Activated B cell treated with CpG ODN at 0.5 μM for 24 hours (primary cell): ENCODE results near the gene CTXND1. TPM values are rescaled to one million over a fixed set of nuclear protein-coding genes. Genes with fewer than 3 reads are reported as not detected.
"Not testable (repeated sequence)": the region's sequence is repeated elsewhere in the genome, so short reads cannot be mapped to it uniquely, and the experiment has no call there.

Source experiments
- ATAC-seq: fragments of 200-7000 bp; cut with Tn5 transposase; one replicate; pipeline ENCODE4 v1.10.0; 2021; ENCODE audit warnings: low read depth, mild to moderate bottlenecking, moderate library complexity
- CTCF ChIA-PET: fragments of 350-600 bp; sonication (Branson Sonifier 250); formaldehyde crosslinking; loops from one replicate; lab custom pipeline; 2021; ENCODE audit warnings: antibody characterized with exemption; lab: Charles Lee
- POLR2A ChIA-PET: fragments of 350-600 bp; sonication (Branson Sonifier 250); formaldehyde crosslinking; loops from one replicate; lab custom pipeline; 2021; ENCODE audit warnings: antibody characterized with exemption; lab: Charles Lee
- DNase-seq: peaks from one replicate; pipeline ENCODE4 v3.0.0; 2022
- H3K27ac Mint-ChIP-seq: one replicate; pipeline ENCODE4 v1.8.0; 2020; ENCODE audit warnings: mixed read lengths
- H3K27me3 Mint-ChIP-seq: one replicate; pipeline ENCODE4 v1.8.0; 2021; ENCODE audit warnings: mixed read lengths
- H3K36me3 Mint-ChIP-seq: one replicate; pipeline ENCODE4 v1.8.0; 2021; ENCODE audit warnings: low read depth, mixed read lengths
- H3K4me1 Mint-ChIP-seq: one replicate; pipeline ENCODE4 v1.8.0; 2021; ENCODE audit warnings: mixed read lengths
- H3K4me3 Mint-ChIP-seq: one replicate; pipeline ENCODE4 v1.8.0; 2020; ENCODE audit warnings: mild to moderate bottlenecking, mixed read lengths
- H3K9me3 Mint-ChIP-seq: one replicate; pipeline ENCODE4 v1.8.0; 2020; ENCODE audit warnings: mixed read lengths
- intact Hi-C: fragments of 100-400 bp; cut with micrococcal nuclease; formaldehyde crosslinking; loops from one replicate; pipeline ENCODE4 v1.15.1; 2024
- total RNA-seq: library from RNA; stranded (reverse); gene quantifications from 2 replicates; pipeline ENCODE4 v1.2.3, GENCODE V29; 2022
- TF ChIP-seq, protein P1 (sequence below): fragments of 200-600 bp; IDR thresholded peaks from one replicate; pipeline ENCODE4 v1.8.0; 2022; ENCODE audit warnings: antibody characterized with exemption, mild to moderate bottlenecking

Gene CTXND1
- total RNA-seq, 1 donor from 2014 or later: not detected

DNA sequence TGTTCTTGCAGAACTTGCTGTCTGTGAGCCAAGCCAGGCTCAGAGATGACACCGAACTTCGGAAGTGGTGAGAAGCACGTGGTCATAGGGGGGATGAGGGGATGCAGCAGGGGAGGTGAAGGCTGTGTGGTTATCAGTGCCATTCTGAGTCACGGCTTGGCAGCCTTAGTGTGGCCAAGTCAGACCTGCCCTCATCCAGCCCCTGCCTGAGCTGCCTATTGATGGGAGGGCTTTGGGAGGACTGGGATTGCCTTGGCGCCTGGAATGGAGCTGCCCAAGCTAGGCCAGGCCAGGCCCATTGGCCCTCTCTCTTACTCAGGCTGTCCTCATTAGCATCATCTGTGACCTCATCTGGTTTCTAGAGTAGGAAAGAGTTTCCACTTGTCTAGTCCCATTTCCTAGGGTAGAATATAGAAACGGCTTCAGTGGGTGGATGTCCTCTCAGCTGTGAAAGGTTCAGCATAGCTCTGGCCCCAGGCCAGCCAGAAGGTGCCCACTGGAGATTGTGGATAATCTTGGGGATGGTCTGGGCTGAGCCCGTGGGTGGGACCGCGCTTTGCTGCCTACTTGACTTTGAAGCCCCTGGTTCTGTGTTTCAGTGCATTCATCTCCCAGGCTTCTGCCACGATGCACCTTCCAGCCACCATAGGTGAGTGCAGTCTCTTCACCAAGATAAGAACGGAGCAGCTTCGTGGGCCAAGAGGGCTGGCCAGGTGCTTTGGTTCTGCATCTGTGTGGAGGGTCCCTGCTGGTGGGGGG lies 92.0 kb downstream of the CTXND1 start:
- peaks cover 30% of the 10 kb centered on the region for H3K4me1 Mint-ChIP-seq
- no peak overlapping the region for H3K4me3 Mint-ChIP-seq
- ChIA-PET CTCF (interaction anchor here (1.1 kb wide), 1 partner anchor 13 kb away, joined by 4 read pairs; no protein-coding TSS in a partner anchor), POLR2A (interaction anchor here (0.9 kb wide), 1 partner anchor 8 kb away, joined by 5 read pairs; no protein-coding TSS in a partner anchor)
- H3K27me3 Mint-ChIP-seq: no peaks in the 10 kb centered on the region
- ATAC-seq: no peak
- TF ChIP-seq, protein P1, sequence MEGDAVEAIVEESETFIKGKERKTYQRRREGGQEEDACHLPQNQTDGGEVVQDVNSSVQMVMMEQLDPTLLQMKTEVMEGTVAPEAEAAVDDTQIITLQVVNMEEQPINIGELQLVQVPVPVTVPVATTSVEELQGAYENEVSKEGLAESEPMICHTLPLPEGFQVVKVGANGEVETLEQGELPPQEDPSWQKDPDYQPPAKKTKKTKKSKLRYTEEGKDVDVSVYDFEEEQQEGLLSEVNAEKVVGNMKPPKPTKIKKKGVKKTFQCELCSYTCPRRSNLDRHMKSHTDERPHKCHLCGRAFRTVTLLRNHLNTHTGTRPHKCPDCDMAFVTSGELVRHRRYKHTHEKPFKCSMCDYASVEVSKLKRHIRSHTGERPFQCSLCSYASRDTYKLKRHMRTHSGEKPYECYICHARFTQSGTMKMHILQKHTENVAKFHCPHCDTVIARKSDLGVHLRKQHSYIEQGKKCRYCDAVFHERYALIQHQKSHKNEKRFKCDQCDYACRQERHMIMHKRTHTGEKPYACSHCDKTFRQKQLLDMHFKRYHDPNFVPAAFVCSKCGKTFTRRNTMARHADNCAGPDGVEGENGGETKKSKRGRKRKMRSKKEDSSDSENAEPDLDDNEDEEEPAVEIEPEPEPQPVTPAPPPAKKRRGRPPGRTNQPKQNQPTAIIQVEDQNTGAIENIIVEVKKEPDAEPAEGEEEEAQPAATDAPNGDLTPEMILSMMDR: no peak
- H3K36me3 Mint-ChIP-seq: no peaks in the 10 kb centered on the region
- H3K27ac Mint-ChIP-seq: no peak overlapping the region
- H3K9me3 Mint-ChIP-seq: peaks cover 2% of the 10 kb centered on the region
- intact Hi-C loops: no loop called here
- no peak for DNase-seq

DNA sequence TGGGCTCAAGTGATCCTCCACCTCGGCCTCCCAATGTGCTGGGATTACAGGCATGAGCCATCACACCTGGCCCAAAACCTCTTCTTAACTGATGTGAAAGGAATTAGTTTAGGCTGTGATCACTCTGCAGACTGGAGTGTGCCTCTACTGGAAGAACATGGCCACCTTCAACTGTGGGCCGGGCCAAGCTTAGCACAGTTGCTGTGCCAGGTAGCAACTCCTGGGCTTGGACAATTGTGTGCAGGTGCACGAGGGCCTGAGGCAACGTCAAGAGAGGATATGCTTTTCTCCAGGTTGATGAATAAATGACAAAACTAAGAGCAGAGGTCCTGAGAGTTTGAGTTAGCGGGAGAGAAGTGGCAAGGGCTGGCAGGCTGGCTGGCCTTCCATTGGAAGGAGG lies 92.7 kb downstream of the CTXND1 start:
- Mint-ChIP-seq H3K4me3 (no peak overlapping the region), H3K36me3 (no peaks in the 10 kb centered on the region), H3K27me3 (no peaks in the 10 kb centered on the region), H3K9me3 (peaks cover 2% of the 10 kb centered on the region), H3K27ac (no peak overlapping the region), H3K4me1 (peaks cover 30% of the 10 kb centered on the region)
- DNase-seq: no peak
- intact Hi-C loops: no loop called here
- no peak for ATAC-seq
- POLR2A ChIA-PET: interaction anchor here (1.3 kb wide), 1 partner anchor 236 kb away, joined by 3 read pairs; no protein-coding TSS in a partner anchor
- TF ChIP-seq, protein P1: no peak
- CTCF ChIA-PET: no interaction called here

DNA sequence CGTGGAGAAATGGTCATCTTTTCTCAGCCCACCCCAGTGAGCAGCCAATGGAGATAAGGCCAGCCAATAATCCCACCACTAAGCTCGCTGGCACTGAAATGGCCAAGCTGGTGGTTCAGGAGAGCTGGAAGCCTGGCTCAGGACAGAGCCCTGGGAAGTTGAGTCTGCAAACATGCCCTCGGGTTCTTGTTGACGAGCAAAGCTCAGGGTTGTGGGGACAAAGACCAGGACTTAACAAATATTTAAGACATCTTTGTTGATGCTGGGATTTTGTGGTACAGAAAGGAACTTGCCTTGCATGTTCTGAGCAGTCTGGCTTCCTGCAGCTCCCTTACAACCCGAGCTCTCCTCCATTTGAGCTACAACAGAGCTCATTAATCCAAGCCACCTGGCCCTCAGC lies 94.8 kb downstream of the CTXND1 start:
- DNase-seq (no peak), ATAC-seq (no peak)
- no peaks in the 10 kb centered on the region for H3K9me3 Mint-ChIP-seq
- no peaks in the 10 kb centered on the region for H3K27me3 Mint-ChIP-seq
- ChIA-PET CTCF (interaction anchor here (0.5 to 1.2 kb wide), 3 partner anchors 16 to 776 kb away, joined by 3 to 4 read pairs (median 3); no protein-coding TSS in a partner anchor), POLR2A (interaction anchor here (0.6 kb wide), 1 partner anchor 91 kb away, joined by 3 read pairs; no protein-coding TSS in a partner anchor)
- TF ChIP-seq, protein P1: no peak
- H3K4me3 Mint-ChIP-seq: no peak overlapping the region
- peaks cover 38% of the 10 kb centered on the region for H3K4me1 Mint-ChIP-seq
- H3K27ac Mint-ChIP-seq: no peak overlapping the region
- intact Hi-C loops: no loop called here
- peaks cover 2% of the 10 kb centered on the region for H3K36me3 Mint-ChIP-seq

DNA sequence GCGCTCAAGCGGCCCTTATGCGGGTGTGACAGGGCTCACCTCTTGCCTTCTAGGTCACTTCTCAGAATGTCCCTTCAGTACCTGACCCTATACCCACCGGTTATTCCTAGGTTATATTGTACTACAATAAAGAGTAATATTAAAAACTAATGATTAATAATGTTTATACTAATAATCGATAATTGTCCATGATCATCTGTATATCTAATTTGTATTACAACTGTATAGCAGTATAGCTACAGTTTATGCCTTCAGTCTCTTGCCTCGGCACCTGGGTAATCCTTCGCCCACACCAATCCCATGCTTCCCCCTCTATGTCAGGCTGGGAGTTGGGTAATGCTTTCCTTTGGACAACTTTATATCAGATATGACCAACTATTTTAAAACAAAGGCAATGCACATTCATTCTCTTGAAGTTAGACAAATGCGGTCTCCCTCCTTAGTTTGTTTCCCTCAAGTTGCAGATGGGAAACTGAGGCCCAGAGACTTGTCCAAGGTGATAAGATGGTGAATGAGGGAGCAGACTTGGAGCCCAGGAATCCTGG lies 95.8 kb downstream of the CTXND1 start:
- intact Hi-C loops: no loop called here
- TF ChIP-seq, protein P1: no peak
- no peak for ATAC-seq
- no peak overlapping the region for H3K27ac Mint-ChIP-seq
- no peak overlapping the region for H3K4me3 Mint-ChIP-seq
- POLR2A ChIA-PET: interaction anchor here (0.6 kb wide), 1 partner anchor 90 kb away, joined by 3 read pairs; no protein-coding TSS in a partner anchor
- no peaks in the 10 kb centered on the region for H3K27me3 Mint-ChIP-seq
- CTCF ChIA-PET: interaction anchor here (1.2 kb wide), 1 partner anchor 303 kb away, joined by 4 read pairs; no protein-coding TSS in a partner anchor
- H3K4me1 Mint-ChIP-seq: peaks cover 36% of the 10 kb centered on the region
- H3K36me3 Mint-ChIP-seq: peaks cover 2% of the 10 kb centered on the region
- no peaks in the 10 kb centered on the region for H3K9me3 Mint-ChIP-seq
- DNase-seq: no peak

DNA sequence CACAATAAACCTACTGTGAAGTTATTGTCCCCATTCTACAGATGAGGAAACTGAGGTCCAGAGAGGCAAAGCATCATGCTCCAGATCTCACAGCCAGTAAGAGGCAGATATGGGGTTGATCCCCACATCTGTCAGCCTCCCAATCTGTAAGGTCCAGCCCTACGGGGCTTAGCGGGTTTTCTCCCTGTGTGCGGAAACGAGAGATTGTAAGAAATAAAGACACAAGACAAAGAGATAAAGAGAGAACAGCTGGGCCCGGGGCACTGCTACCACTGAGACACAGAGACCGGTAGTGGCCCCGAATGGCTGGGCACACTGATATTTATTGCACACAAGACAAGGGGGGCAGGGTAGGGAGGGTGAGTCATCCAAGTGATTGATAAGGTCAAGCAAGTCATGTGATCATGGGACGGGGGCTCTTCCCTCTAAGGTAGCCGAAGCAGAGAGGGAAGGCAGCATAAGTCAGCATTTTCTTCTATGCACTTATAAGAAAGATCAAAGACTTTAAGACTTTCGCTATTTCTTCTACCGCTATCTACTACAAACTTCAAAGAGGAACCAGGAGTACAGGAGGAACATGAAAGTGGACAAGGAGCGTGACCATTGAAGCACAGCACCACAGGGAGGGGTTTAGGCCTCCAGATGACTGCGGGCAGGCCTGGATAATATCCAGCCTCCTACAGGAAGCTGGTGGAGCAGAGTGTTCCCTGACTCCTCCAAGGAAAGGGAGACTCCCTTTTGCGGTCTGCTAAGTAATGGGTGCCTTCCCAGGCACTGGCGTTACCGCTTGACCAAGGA lies 96.4 kb downstream of the CTXND1 start:
- H3K4me1 Mint-ChIP-seq: peaks cover 29% of the 10 kb centered on the region
- H3K36me3 Mint-ChIP-seq, H3K9me3 Mint-ChIP-seq, CTCF ChIA-PET, DNase-seq, H3K27ac Mint-ChIP-seq, H3K4me3 Mint-ChIP-seq, H3K27me3 Mint-ChIP-seq, intact Hi-C loops, ATAC-seq, POLR2A ChIA-PET: not testable (repeated sequence)
